ENCODE data around the gene CD300LB. TPM values are rescaled to one million over a fixed set of nuclear protein-coding genes. Genes with fewer than 3 reads are reported as not detected.

The CD300LB gene
- total RNA-seq, 1 donor from 2014 or later: 1.5 TPM

DNA sequence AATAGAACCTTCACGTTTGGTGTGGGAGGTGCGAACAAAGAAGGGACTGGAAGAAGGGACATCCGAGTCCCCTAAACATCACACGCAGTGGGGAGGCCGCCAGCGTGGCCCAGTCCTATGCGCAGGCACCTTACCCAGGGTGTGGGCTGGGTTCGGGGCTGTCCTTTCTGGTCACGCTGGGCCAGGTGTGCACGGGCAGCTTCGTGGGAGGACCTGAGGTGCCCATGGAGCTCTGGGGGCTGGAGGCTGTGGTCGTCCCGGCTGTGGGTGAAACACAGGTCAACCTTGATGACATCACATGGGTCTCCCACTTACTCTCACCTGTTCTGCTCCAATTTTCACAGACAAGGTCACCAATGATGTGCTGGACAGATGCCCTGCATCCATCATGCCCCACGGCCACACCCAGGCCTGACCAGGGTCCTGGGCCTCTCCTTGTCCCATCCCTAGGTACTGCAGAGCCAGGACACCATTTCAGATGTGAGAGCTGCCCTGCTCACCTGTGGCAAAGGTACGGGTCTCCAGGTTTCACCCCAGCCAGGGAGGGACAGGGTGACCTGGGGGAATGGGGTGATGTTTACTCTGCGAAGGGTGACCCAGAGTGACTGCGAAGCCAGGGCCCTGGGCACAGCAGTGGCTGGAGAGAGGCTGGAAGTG lies 11.6 kb upstream of the CD300LB start:
- DNase-seq: peak; percentile 39
- intact Hi-C loops (cut with DNase I): no loop called here

GRCh38 chr17:74542166-74542565 lies 10.9 kb upstream of the CD300LB start:
- no peak for ATAC-seq
- Histone ChIP-seq H3K9me3 (no peaks in the 10 kb centered on the region), H3K4me1 (no peaks in the 10 kb centered on the region), H3K4me3 (no peak overlapping the region), H3K27ac (no peak overlapping the region), H3K27me3 (ENCODE audit: low read depth) (no peaks in the 10 kb centered on the region), H3K36me3 (no peaks in the 10 kb centered on the region)
- TF ChIP-seq CTCF (IDR thresholded peaks at IDR 0.05): no peak
- peak; percentile 14 for DNase-seq
- intact Hi-C loops (cut with DNase I): no loop called here

More for the DNA sequence above, 11.6 kb upstream of the CD300LB start:
- Histone ChIP-seq H3K4me3 (no peak overlapping the region), H3K36me3 (no peaks in the 10 kb centered on the region), H3K27me3 (ENCODE audit: low read depth) (no peaks in the 10 kb centered on the region), H3K4me1 (no peaks in the 10 kb centered on the region), H3K9me3 (no peaks in the 10 kb centered on the region), H3K27ac (no peak overlapping the region)
- no peak for ATAC-seq
- no peak for TF ChIP-seq CTCF (IDR thresholded peaks at IDR 0.05)

- Histone ChIP-seq H3K9me3 (no peaks in the 10 kb centered on the region), H3K4me3 (no peak overlapping the region), H3K27me3 (ENCODE audit: low read depth) (no peaks in the 10 kb centered on the region), H3K4me1 (no peaks in the 10 kb centered on the region), H3K36me3 (no peaks in the 10 kb centered on the region), H3K27ac (no peak overlapping the region)
- DNase-seq (peak; percentile 34), ATAC-seq (no peak)
- intact Hi-C loops (cut with DNase I): no loop called here
- TF ChIP-seq CTCF (IDR thresholded peaks at IDR 0.05): no peak
Observed at GRCh38 chr17:74541176-74542111, 10.2 kb upstream of the CD300LB start.

GRCh38 chr17:74539281-74539820 lies 8.1 kb upstream of the CD300LB start:
- H3K4me3 ChIP-seq: no peak overlapping the region
- no peaks in the 10 kb centered on the region for H3K27me3 ChIP-seq (ENCODE audit: low read depth)
- no peaks in the 10 kb centered on the region for H3K4me1 ChIP-seq
- H3K27ac ChIP-seq: no peak overlapping the region
- no peaks in the 10 kb centered on the region for H3K36me3 ChIP-seq
- DNase-seq (peak; percentile 20), ATAC-seq (no peak)
- intact Hi-C loops (cut with DNase I): no loop called here
- TF ChIP-seq CTCF (IDR thresholded peaks at IDR 0.05): no peak
- H3K9me3 ChIP-seq: no peaks in the 10 kb centered on the region

GRCh38 chr17:74536890-74537289 lies 5.6 kb upstream of the CD300LB start:
- intact Hi-C loops (cut with DNase I): no loop called here
- no peak for ATAC-seq

More at GRCh38 chr17:74536890-74537289, 5.6 kb upstream of the CD300LB start:
- Histone ChIP-seq H3K27ac (no peak overlapping the region), H3K4me1 (no peaks in the 10 kb centered on the region), H3K36me3 (no peaks in the 10 kb centered on the region), H3K4me3 (no peak overlapping the region), H3K9me3 (no peaks in the 10 kb centered on the region), H3K27me3 (ENCODE audit: low read depth) (no peaks in the 10 kb centered on the region)
- DNase-seq: no peak
- TF ChIP-seq CTCF (IDR thresholded peaks at IDR 0.05): no peak

Data from lower lobe of right lung (tissue), 2 donors.